GM18870 (cell line): Measurements from ENCODE around the gene KIF26B.
"Not testable (repeated sequence)": the region's sequence is repeated elsewhere in the genome, so short reads cannot be mapped to it uniquely, and the experiment has no call there.

Experiments
- ATAC-seq: cut with Tn5 transposase; IDR thresholded peaks from one replicate; pipeline ENCODE4 v1.9.1; 2021; ENCODE audit warnings: moderate library complexity; ENCODE audit not compliant: unreplicated experiment

KIF26B gene

DNA sequence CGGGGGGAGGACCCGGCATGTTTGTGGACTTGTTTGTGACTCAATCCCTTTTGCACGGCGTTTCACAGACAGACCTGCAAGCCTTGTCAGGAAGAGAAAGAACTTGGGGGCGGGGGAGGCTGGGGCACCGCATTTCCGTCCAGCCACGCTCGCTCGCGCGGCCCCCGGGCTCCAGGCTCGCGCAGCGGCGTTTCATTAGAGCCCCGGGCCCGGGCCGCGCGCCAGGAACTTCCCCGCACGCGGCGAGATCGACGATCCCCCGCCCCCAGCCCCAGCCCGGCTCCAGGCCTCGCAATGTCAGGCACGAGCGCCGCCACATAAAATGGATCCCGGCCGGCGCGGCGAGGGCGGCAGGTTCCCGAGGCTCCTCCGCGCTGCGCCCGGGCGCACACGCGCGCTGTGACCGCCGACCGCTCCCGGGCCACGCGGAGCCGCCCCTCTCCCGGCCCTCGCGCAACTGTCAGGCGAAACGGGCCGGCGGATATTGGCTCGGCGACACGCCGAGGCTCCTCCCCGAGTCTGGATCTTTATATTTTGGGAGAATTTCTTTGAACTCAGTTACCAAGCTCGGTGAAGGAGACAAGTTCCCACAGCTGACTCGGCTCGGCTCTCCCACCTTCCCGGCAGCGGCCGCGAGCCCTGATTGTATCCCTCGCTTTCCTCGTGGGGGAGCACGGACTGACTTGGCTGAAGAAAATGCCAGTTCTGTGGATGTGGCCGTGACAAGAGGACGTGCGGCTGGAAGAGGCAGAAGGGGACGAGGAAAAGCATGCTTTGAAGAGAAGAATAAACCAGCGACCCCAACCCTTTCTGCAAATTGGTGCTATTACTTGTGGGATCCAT, at the start of gene KIF26B:
Gene KIF26B (plus strand): TSS at position 557 of the 843 bp plus-strand sequence. CDS start 440 bp downstream, outside the sequence.
- ATAC-seq: no peak

- ATAC-seq: no peak
Measured at GRCh38 chr1:245105042-245105441, 49.7 kb upstream of the KIF26B start.

GRCh38 chr1:245105815-245106410, 48.9 kb upstream of the KIF26B start:
- ATAC-seq: no peak

- ATAC-seq: no peak
Measured at GRCh38 chr1:245107776-245108114, 47.0 kb upstream of the KIF26B start.

GRCh38 chr1:245108246-245108645, 46.5 kb upstream of the KIF26B start:
- ATAC-seq: no peak

GRCh38 chr1:245108909-245109308, 45.9 kb upstream of the KIF26B start:
- no peak for ATAC-seq

- ATAC-seq: no peak
Measured at GRCh38 chr1:245110406-245110805, 44.4 kb upstream of the KIF26B start.

DNA sequence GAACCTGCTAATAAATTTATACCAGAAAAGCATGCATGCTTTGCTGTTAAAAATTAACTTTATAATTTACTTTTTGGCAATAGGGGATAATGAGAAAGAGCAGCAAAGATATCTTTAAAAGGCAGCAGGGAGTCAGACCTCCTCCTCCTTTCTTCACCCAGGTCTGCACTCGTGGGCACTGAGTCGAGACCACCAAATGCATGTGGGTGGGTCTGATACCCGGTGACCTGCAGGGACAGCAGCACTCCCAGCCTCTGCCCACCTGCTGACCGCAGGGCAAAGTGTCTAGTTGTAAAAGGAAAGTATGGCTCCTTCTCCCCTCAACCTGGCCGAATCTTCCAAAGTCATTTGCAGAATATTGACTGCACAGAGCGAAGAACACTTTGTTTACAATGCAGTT, 43.7 kb upstream of the KIF26B start:
- no peak for ATAC-seq

DNA sequence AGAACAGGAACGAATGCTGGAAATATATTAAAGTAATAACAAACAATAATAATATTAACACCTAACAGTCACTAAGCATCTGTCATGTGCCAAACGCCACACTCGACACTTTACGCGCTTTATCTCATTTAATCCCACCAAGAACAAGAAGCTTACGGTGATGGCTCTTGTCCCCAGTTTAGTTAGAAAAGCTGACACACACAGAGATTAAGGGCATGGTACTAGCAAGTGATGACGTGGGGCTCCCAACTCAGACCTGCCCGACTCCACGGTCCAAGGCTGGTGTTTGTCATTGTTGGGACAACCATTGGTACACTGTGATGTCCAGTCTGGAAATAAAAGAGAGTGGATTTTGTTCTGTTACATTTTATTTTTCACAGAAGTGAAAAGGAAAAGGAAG, 41.1 kb upstream of the KIF26B start:
- ATAC-seq: no peak

DNA sequence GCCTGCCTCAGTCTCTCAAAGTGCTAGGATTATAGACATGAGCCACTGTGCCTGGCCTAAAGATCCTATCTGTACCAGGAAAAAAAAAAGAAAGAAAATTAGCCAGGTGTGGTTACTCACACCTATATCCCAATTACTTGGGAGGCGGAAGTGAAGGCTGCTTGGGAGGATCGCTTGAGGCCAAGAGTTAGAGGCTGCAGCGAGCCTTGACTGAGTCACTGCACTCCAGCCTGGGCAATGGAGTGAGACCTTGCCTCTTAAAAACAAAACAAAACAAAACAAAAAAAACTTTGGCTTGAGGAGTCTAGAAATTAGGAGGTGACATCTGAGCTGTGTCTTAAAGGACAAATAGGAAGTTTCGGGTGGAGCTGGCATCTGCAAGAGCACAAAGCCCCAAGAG, 38.7 kb upstream of the KIF26B start:
- no peak for ATAC-seq

DNA sequence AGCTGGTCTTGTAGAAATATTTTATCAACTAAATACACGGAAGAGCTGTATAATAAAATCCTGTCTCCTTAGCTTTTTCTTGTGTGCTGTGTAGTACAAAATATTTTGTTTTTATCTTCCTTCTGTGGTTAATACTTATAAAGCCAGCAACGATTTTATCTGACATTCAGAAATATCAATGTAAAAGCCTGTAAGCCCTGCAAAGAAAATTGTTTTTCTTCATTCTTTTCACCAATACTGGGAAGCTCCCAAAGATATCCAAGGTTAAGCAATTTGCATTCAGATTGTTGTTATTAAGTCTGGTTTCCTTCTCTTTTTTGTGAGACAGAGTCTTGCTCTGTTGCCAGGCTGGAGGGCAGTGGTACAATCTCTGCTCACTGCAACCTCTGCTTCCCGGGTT, 38.0 kb upstream of the KIF26B start:
- ATAC-seq: no peak

DNA sequence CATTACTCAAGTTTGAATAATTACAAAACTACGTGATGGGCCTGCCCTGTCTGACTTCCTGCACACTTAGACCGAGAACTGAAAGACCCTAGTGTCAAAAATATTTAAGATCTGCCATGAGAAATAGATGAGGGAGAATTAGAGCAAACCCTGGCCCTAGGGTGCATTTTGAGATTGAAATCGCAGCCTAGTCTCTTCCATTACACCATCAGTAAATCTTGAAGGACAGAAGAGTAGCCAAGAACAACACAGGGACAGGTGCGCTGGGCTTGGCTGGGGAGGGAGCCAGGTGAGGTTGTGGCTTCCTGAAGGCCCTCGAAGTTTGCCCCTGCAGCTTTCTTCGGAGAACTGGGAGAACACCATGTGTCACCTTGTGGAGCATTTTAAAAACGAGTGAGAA, 36.7 kb upstream of the KIF26B start:
- ATAC-seq: no peak

DNA sequence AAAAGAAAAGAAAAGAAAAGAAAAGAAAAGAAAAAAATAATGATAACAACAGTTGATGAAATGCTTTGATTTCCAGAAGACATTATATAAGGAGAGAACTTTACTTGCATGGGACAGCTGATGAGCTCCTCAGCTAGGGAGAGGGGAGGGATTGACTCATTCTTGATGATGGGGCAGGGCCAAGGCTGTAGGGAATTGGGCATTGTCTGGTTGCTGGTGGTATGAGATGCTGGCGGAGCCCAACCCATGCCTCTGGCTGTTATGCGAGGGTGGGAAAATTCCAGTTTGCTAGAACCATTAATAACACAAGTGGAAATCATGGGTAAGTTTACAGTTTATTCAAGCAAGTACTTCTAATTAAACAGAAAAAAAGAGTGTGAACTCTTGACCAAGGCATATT, 36.0 kb upstream of the KIF26B start:
- ATAC-seq: no peak

DNA sequence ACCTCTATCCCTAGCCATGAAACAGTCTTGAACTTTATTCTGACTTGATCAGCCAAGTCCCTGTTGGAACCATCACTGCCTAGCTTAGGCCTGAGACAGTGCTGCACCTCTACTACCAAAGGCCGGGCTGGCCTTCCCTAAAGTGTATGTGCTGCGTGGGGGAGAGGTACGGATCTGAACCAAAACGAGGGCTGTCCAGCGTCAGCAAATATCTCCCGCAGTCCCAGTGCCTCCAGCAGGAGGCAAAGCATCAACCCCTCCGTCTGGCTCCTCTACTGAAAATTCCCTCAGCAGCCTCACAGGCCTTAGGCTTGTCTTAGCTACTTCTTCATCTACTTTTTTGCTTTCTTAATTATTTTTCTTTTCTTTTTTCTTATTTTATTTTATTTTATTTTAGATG, 33.3 kb upstream of the KIF26B start:
- no peak for ATAC-seq

DNA sequence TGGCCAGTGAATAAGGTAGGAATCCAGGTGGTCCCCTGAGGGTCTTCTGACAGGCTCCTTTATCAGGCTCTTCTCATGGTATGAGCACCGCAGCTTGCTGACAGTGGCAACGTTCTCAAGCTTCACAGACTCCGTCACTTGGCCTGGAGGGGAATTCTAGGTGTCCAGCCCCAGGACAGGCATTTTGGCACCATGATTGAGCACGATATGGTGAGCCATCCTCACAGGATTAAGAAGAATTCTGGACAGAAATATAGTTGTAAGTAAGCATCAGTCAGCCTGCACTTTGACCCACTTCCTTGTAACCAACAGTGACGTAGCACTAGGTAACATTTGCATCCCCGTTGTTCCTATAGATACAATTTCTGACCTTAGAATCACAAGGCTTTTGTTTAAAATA, 30.5 kb upstream of the KIF26B start:
- no peak for ATAC-seq

GRCh38 chr1:245124644-245125043, 30.1 kb upstream of the KIF26B start:
- ATAC-seq: no peak

- ATAC-seq: no peak
Measured at GRCh38 chr1:245126530-245126929, 28.3 kb upstream of the KIF26B start.

GRCh38 chr1:245128381-245129101, 26.2 kb upstream of the KIF26B start:
- no peak for ATAC-seq

DNA sequence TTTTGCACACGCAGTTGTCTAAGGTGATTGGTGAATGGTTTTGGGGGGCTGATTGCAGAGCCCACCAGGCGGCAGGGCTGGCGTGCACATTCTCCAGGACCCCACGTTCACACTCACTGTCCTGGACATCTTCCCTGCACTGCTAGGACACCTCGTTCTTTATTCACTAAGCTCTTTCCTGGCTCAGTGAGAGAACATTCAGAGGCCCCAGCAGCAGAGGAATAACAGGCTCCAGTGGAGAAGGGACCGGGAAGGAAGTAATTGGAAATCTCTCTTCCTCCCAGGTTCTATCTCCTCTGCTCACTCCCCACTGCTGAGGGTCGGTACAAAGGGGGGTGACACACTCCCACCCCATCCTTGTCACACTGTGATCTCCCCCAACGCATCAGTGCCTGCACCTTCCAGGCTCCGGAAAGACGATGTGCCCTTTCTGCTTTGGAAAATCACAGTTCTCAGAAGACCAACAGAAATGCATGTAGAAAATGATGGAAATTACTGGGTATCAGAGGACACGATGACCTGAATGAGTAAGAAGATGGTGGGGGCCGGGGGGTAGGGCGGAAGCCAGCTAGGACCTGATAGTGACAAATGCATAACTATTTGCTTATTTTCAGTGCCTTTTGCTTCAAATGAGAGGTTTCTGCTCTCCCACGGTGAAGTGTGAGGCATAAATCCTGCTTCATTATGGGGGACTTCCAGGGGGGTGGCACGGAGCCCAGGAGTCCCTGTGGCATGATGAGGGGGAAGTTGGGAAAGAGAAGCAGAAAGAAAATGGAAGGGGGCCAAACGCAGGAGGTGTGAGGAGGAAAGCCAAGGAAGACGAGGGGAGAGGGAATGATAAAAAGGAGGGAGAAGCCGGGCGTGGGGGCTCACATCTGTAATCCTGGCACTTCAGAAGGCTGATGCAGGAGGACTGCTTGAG, 25.2 kb upstream of the KIF26B start:
- ATAC-seq: no peak

DNA sequence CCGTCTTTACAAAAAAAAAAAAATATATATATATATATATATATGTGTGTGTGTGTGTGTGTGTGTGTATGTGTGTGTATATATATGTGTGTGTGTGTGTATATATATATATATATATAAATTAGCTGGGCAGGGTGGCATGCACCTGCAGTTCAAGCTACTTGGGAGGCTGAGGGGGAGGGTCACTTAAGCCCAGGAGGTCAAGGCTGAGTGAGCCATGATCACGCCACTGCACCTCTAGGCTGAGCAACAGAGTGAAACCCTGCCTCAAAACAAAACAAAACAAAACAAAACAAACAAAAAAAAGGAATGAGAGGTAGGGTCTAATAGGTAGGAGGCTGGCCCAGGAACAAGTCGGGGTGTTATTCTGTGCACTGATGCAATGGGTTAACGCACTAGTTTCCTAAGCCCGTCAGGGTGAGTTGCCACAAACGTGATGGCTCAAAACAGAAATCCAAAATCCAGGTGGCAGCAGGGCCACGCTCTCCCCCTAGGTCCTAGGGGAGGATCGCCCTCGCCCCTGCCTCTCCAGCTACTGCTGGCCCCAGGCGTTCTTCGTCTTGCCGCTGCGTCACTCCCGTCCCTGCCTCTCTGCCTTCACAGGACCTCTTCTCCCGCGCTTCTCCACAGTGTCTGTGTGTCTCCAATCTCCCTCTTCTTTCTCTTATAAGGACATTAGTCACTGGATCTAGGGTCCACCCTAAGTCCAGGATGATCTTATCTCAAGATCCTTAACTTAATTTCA, 24.3 kb upstream of the KIF26B start:
- ATAC-seq: not testable (repeated sequence)
